WI38 (cell line): ENCODE data around the gene RGS18.

Experiments used
- H3K4me3 ChIP-seq: 2 replicates; pipeline ENCODE4 v1.5.1; 2011; ENCODE audit warnings: low read depth, mild to moderate bottlenecking, control low read depth, low read length
- CTCF ChIP-seq: IDR thresholded peaks from 2 replicates; pipeline ENCODE4 v1.5.1; 2012; ENCODE audit warnings: low read depth, mild to moderate bottlenecking, control low read depth, low read length

RGS18 gene

GRCh38 chr1:192151176-192151575 lies 7.1 kb upstream of the RGS18 start:
- no peak for TF ChIP-seq CTCF

GRCh38 chr1:192153276-192153675 lies 5.0 kb upstream of the RGS18 start:
- TF ChIP-seq CTCF, result no peak
- no peak overlapping the region for H3K4me3 ChIP-seq

More at GRCh38 chr1:192151176-192151575, 7.1 kb upstream of the RGS18 start:
- no peak overlapping the region for H3K4me3 ChIP-seq

- TF ChIP-seq CTCF, result no peak
Measured at GRCh38 chr1:192157067-192157466, 1.2 kb upstream of the RGS18 start.

GRCh38 chr1:192159014-192159413 lies 752 bp downstream of the RGS18 start:
- no peak for TF ChIP-seq CTCF
- H3K4me3 ChIP-seq, result no peak overlapping the region

More at GRCh38 chr1:192157067-192157466, 1.2 kb upstream of the RGS18 start:
- no peak overlapping the region for H3K4me3 ChIP-seq

GRCh38 chr1:192159781-192160180 lies 1.5 kb downstream of the RGS18 start:
- no peak for TF ChIP-seq CTCF
- H3K4me3 ChIP-seq, result no peak overlapping the region

- TF ChIP-seq CTCF, result no peak
- H3K4me3 ChIP-seq, result no peak overlapping the region
Measured at GRCh38 chr1:192160196-192160595, 1.9 kb downstream of the RGS18 start.

- H3K4me3 ChIP-seq, result no peak overlapping the region
- TF ChIP-seq CTCF, result no peak
Measured at GRCh38 chr1:192161976-192162375, 3.7 kb downstream of the RGS18 start.
